Neuron (in vitro differentiated cells): ENCODE measurements around the gene INSR.

Experiments used
- H2AFZ ChIP-seq: one replicate; pipeline ENCODE4 v1.6.1; 2013; ENCODE audit warnings: low read depth, mild to moderate bottlenecking, inconsistent platforms, low read length, moderate library complexity
- H3K27me3 ChIP-seq: one replicate; pipeline ENCODE4 v1.6.1; 2013; ENCODE audit warnings: low read length; ENCODE audit not compliant: insufficient read depth
- H3K36me3 ChIP-seq: one replicate; pipeline ENCODE4 v1.6.1; 2013; ENCODE audit warnings: low read length; ENCODE audit not compliant: insufficient read depth
- H3K4me1 ChIP-seq: one replicate; pipeline ENCODE4 v1.6.1; 2013; ENCODE audit warnings: low read length; ENCODE audit not compliant: insufficient read depth
- H3K4me3 ChIP-seq: 2 replicates; pipeline ENCODE4 v1.5.1; 2013; ENCODE audit warnings: mild to moderate bottlenecking, low read length, moderate library complexity
- H3K9me3 ChIP-seq: one replicate; pipeline ENCODE4 v1.6.1; 2013; ENCODE audit warnings: low read length

The INSR gene

DNA sequence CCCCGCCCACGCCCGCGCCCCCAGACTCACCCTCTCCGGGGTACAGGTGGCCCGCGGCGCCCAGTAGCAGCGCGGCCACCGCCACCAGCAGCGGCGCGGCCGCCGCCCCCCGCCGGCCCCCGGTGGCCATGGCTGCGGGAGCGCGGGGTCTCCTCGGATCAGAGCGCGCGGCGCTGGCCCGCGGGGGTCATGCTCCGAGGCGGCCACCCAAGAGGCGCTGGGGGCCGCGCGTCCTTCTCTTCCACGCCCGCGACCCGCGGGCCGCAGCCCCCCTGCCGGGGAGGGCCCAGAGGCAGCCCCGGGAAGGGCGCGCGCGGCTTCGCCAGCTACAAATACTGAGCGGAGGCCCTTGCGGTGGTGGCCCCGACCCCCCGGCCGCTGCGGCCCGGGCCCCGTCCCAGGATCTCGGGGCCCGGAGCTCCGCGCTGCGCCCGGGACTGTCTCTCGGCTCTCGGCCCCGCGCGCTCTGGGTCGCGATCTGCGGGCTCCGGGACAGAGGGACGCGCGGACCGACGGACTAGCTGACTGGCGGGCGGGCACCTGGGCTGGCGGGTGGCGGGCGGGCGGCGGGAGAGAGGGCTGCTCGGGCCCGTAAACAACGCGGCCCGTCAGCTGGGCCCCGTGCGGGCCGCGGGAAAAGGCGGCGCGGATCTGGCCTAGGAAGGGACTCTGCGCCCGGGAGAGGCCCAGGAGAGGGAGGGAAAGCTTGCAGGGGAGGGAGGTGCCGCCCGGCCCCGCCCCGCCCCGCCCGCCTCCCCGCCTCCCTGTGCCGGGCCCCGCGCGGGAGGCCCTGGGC, at the start of gene INSR:
TSS of gene INSR (minus strand) at position 653 of the 796 bp plus-strand sequence. CDS start at position 130, 523 bp downstream.
- peaks cover 11% of the 10 kb centered on the region for H3K4me1 ChIP-seq
- no peaks in the 10 kb centered on the region for H3K9me3 ChIP-seq
- H3K4me3 ChIP-seq = peak within 1 kb of the TSS; percentile 76
- H3K36me3 ChIP-seq = no peaks in the 10 kb centered on the region
- H3K27me3 ChIP-seq = no peaks in the 10 kb centered on the region
- H2AFZ ChIP-seq = peak within 1 kb of the TSS; percentile 90

DNA sequence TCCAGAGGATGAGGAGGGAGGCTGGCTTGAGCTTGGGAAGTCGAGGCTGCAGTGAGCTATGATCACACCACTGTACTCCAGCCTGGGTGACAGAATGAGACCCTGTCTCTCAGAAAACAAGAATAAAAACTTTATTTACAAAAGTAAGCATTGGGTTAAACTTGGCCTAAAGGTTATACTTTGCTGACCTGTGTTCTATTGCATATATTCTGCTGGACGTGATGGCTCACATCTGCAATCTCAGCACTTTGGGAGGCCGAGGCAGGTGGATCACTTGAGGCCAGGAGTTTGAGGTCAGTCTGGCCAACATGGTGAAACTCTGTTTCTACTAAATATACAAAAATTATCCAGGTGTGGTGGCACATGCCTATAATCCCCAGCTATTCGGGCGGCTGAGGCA, 47.9 kb upstream of the INSR start:
- H3K27me3 ChIP-seq = no peaks in the 10 kb centered on the region
- no peak overlapping the region for H3K4me3 ChIP-seq
- no peak overlapping the region for H2AFZ ChIP-seq
- H3K4me1 ChIP-seq = no peaks in the 10 kb centered on the region
- no peaks in the 10 kb centered on the region for H3K9me3 ChIP-seq
- H3K36me3 ChIP-seq = no peaks in the 10 kb centered on the region

DNA sequence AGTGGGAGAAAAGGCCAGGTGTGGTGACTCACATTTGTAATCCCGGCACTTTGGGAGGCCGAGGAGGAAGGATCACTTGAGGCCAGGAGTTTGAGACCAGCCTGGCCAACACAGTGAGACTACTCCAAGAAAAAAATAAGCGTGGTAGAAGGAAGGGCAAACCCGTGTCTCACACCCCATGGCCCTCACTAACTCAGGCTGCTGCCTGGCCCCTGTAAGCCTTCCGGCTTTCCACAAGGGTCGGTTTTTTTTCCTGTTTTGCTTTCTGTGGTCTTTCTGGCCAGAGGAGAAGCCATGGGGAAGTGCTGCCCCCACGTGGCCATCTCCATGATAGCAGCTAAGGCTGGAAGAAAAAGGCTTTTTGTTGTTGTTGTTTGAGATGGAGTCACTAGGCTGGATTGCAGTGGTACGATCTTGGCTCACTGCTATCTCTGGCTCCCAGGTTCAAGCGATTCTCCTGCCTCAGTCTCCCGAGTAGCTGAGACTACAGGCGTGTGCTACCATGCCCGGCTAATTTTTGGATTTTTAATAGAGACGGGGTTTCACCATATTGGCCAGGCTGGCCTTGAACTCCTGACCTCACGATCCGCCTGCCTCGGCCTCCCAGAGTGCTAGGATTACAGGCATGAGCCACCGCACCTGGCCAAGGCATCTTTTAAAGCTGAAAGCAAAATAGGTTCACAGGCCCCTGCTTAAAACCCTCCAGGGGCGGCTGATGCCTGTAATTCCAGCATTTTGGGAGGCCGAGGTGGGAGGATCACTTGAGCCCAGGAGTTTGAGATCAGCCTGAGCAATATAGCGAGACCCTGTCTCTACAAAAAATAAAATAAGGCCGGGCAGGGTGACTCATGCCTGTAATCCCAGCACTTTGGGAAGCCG, 47.0 kb upstream of the INSR start:
- no peaks in the 10 kb centered on the region for H3K27me3 ChIP-seq
- H3K9me3 ChIP-seq = no peaks in the 10 kb centered on the region
- no peak overlapping the region for H3K4me3 ChIP-seq
- H3K36me3 ChIP-seq = no peaks in the 10 kb centered on the region
- H3K4me1 ChIP-seq = no peaks in the 10 kb centered on the region
- H2AFZ ChIP-seq = no peak overlapping the region

- H3K27me3 ChIP-seq = no peaks in the 10 kb centered on the region
- no peaks in the 10 kb centered on the region for H3K4me1 ChIP-seq
- no peak overlapping the region for H3K4me3 ChIP-seq
- no peak overlapping the region for H2AFZ ChIP-seq
- no peaks in the 10 kb centered on the region for H3K36me3 ChIP-seq
- no peaks in the 10 kb centered on the region for H3K9me3 ChIP-seq
Observed at GRCh38 chr19:7337380-7338194, 43.4 kb upstream of the INSR start.

DNA sequence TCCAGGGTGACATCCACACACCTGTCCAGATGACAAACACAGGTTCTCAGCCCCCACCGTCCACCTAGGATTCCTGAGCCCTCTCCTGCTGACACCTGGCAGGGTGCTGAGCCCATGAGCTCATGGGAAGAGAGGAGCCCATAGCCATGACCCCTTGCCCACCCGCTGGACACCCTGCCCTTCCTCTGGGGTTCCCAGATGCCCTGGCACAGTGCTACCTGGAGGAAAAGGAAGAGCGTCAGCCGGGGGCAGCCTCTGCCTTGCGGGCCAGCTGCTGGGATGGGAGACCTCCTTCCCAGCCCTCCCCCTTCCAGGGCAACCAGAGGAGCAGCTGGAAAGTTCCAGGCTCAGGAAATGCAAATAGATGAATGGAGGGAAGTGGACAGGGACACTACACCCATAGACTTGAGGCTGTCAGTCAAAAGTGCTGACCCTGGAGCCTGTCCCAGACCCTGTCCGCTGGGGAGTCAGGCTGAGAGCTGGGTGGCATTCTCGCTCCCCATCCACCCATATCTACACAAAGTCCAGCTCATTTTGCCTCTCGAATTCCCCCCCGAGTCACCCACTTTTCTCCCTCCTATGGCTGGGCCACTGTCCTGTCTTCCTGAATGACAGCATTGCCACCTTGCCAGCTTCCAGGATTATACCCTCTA, 42.2 kb upstream of the INSR start:
- Histone ChIP-seq H3K27me3 (no peaks in the 10 kb centered on the region), H2AFZ (no peak overlapping the region), H3K4me3 (no peak overlapping the region), H3K9me3 (no peaks in the 10 kb centered on the region), H3K36me3 (no peaks in the 10 kb centered on the region), H3K4me1 (no peaks in the 10 kb centered on the region)

- no peak overlapping the region for H2AFZ ChIP-seq
- no peaks in the 10 kb centered on the region for H3K27me3 ChIP-seq
- H3K36me3 ChIP-seq = no peaks in the 10 kb centered on the region
- no peaks in the 10 kb centered on the region for H3K4me1 ChIP-seq
- H3K9me3 ChIP-seq = no peaks in the 10 kb centered on the region
- H3K4me3 ChIP-seq = no peak overlapping the region
Observed at GRCh38 chr19:7333198-7334118, 39.2 kb upstream of the INSR start.

DNA sequence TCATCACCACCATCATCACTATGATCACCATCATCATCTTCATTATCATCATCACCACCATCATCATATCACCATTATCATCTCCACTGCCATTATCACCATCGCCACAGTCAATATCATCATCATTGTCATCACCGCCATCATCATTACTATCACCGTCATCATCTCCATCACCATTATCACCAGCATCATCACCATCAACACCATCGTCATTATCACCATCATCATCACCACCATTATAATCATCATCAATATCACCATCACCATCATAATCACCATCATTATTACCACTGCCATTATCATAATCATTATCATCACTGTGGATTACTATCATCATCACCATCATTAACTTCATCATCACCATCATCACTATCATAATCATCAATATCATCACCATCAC, 37.2 kb upstream of the INSR start:
- Histone ChIP-seq H3K4me1 (no peaks in the 10 kb centered on the region), H3K36me3 (no peaks in the 10 kb centered on the region), H3K4me3 (no peak overlapping the region), H3K27me3 (no peaks in the 10 kb centered on the region), H3K9me3 (peaks cover 2% of the 10 kb centered on the region), H2AFZ (no peak overlapping the region)

GRCh38 chr19:7328647-7329046, 34.4 kb upstream of the INSR start:
- H3K4me1 ChIP-seq = no peaks in the 10 kb centered on the region
- no peaks in the 10 kb centered on the region for H3K36me3 ChIP-seq
- no peak overlapping the region for H2AFZ ChIP-seq
- no peaks in the 10 kb centered on the region for H3K27me3 ChIP-seq
- H3K9me3 ChIP-seq = peaks cover 2% of the 10 kb centered on the region
- H3K4me3 ChIP-seq = no peak overlapping the region

DNA sequence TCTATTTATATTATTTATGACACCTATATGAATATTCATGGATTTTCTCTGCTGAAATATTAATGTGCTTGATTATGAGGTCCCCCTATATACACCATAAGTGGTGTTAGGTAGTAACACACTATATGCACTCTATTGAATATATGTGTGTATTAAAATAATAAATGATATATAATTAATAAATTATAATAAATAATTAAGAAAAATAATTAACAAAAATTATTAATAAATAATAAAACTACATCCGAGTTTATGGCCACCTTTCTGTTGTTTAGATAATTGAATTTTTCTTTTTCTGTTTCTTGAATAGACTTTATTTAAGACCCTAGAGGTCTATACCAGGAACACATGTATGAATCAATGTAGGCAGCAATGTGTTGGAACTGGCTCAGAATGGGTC, 33.6 kb upstream of the INSR start:
- Histone ChIP-seq H3K36me3 (no peaks in the 10 kb centered on the region), H2AFZ (no peak overlapping the region), H3K27me3 (no peaks in the 10 kb centered on the region), H3K9me3 (peaks cover 2% of the 10 kb centered on the region), H3K4me3 (no peak overlapping the region), H3K4me1 (no peaks in the 10 kb centered on the region)

GRCh38 chr19:7326105-7326877, 32.1 kb upstream of the INSR start:
- peaks cover 2% of the 10 kb centered on the region for H3K9me3 ChIP-seq
- no peak overlapping the region for H2AFZ ChIP-seq
- H3K4me1 ChIP-seq = no peaks in the 10 kb centered on the region
- H3K4me3 ChIP-seq = no peak overlapping the region
- no peaks in the 10 kb centered on the region for H3K27me3 ChIP-seq
- no peaks in the 10 kb centered on the region for H3K36me3 ChIP-seq

GRCh38 chr19:7318176-7318575, 24.0 kb upstream of the INSR start:
- H3K36me3 ChIP-seq = no peaks in the 10 kb centered on the region
- H3K27me3 ChIP-seq = no peaks in the 10 kb centered on the region
- H3K4me1 ChIP-seq = no peaks in the 10 kb centered on the region
- H3K9me3 ChIP-seq = peaks cover 4% of the 10 kb centered on the region
- H3K4me3 ChIP-seq = no peak overlapping the region
- H2AFZ ChIP-seq = no peak overlapping the region
